NCI-H2227 (cell line): ENCODE data around the gene DAB2IP.

ENCODE experiments used
- DNase-seq: peaks from one replicate; lab custom pipeline; 2025; ENCODE audit not compliant: unreplicated experiment; lab: John Stamatoyannopoulos, UW

Gene DAB2IP

DNA sequence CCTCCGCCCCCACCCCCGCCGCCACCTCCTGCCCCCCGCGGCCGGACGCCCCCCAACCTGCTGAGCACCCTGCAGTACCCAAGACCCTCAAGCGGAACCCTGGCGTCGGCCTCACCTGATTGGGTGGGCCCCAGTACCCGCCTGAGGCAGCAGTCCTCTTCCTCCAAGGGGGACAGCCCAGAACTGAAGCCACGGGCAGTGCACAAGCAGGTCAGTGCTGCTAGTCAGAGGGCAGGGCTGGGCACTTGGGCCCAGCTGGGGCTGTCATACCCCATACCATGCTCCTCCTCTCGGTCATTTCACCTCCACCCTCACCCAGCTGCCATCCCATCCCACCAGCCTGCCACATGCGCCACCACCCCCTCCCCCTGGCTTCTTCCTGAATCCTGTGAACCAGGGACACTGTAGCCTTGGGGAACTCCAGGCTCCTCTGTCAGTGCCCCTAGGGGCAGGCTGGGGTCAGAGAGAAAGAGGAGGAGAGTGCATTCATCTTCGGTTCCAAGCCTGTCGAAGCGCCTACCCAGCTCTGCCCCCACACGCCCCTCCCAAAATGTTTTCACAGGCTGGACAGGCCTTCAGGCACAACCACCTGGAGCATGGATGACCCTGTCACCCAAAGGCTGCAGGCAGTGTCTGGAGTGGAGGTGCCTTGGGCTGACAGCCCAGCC lies 122.0 kb downstream of the DAB2IP start:
- DNase-seq = no peak

DNA sequence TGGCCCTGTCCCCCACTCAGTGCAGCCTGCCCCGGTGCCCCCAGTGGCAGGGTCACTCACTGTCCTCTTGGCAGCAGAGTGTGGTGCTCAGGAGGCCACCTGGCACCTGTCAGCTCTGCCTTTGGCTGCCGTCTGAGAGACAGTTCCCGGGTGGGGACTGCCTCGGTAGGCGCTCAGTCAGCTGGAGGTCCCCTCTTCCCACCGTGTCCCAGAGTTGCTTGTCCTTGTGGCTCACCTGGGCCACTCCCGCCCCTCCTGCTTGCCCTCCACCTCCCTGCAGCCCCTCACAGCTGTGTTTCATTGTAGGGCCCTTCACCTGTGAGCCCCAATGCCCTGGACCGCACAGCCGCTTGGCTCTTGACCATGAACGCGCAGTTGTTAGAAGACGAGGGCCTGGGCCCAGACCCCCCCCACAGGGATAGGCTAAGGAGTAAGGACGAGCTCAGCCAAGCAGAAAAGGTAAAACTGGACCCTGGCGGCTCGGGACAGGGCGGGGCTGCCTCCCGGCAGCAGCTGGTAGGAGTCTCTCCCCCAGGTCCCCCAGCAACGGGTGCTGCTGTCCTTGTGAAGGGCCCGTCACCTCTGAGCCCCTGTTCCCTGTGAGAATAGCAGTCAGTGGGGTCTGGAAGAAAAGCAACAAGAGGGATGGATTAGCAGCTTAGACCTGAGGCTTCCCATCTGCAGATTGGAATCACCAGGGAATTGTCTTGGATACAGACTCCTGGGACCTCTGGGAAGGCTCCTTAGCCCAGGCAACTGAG lies 122.7 kb downstream of the DAB2IP start:
- no peak for DNase-seq

DNA sequence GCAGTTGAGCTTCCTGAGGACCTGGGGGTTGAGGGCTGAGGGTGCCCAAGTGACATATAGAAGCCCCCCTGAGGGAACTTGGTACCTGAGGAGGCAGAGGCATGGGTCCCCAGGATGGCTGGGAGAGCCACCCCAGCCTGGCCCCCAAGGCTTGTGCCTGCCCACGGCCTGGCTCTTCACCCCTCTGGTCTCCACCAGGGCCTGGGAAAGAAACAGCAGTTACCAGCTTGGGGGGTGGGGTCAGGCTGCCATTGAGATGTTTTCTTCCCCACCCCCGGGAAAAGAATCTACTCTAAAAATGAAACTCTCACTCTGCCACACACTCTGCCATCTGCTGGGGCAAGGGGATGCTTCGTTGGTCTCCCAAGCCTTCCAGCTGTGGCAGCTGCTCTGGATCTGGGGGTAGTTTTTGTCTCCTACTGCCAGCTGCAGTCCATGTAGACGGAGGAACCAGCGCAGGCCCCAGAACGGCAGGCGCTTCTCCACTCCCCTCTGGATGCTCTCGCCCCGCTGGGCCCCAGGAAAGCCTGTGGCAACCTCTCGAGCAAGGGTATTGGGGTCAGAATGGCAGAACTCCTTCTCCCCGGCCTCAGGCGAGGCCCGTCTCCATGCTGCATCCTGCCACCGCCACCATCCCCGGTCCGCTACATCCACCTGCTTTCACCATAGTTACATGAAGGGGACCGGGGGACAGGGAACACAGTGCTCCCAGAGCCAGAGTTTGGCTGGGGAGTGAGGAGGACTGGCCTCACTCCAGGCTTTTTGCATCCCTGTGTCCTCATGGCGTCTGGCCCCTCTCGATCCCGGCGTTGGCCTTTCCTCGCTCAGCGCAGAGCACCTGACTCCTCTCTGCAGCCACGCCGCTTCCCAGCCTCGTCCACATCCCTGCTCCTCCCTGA lies 123.5 kb downstream of the DAB2IP start:
- DNase-seq = no peak

DNA sequence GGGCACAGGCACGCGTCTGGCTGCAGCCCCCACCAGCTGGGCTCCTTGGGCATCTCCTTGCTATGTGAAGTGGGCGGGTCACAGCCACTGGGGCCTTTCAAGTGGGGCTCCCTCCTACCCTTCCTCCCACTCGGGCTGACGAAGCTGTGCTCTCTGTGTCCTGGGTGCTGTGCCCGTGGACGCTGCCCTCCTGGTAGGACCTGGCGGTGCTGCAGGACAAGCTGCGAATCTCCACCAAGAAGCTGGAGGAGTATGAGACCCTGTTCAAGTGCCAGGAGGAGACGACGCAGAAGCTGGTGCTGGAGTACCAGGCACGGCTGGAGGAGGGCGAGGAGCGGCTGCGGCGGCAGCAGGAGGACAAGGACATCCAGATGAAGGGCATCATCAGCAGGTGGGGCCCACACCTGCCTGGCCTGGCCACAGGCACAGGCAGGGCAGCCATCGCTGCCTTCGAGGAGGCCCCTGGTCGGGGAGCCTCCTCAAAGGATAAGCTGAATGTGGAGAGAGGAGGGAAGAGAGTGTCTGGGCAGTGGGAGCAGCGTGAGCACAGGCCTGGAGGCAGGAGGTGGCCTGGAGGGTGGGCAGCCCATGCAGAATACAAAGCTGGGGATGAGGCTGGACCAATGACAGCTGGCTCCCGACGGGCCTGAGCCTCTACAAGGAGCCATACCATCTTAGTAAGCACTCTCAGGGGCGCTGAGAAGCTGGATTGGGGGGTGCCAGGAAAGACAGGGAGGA lies 124.7 kb downstream of the DAB2IP start:
- DNase-seq = no peak

DNA sequence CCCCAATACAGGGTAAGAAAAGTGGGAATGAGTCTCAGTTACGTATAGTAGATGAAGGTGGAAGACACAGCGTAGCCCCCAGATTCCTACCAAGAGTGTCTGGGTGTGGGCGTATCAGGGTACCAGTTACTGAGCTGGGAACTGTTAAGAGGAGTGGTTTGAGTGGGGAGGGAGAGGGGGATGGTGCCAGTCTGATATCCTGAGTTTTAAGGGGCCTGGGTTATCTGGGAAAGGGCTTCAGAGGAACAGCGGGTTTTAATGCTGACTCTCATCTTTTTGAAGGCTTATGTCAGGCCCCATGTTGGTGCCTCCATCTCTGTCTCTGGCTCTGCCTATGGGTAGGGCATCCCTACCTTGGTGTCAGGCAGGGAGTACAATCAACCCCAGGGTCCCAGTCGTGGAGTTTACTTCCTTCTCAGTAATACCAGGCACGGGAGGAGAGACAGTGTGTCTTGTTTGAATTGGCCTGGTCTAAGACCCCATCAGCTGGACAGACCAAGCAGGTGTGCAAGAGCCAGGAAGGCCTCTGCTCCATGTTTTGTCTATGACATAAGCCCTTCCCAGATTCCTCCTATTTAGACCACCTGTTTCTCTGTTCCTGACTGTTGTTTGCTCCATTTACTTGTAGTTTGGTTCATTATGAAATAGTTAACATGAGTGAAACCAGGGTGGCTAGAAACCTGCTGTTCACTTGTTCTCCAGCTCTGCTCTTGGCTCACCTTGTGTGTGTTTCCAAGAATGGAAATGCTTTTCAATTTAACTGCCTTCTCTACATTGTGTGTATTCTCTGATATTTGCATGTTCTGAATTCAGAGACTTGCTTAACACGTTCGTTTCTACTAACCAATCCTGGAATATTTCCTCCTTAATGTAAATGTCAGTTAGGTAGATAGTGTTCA lies 125.6 kb downstream of the DAB2IP start:
- no peak for DNase-seq

DNA sequence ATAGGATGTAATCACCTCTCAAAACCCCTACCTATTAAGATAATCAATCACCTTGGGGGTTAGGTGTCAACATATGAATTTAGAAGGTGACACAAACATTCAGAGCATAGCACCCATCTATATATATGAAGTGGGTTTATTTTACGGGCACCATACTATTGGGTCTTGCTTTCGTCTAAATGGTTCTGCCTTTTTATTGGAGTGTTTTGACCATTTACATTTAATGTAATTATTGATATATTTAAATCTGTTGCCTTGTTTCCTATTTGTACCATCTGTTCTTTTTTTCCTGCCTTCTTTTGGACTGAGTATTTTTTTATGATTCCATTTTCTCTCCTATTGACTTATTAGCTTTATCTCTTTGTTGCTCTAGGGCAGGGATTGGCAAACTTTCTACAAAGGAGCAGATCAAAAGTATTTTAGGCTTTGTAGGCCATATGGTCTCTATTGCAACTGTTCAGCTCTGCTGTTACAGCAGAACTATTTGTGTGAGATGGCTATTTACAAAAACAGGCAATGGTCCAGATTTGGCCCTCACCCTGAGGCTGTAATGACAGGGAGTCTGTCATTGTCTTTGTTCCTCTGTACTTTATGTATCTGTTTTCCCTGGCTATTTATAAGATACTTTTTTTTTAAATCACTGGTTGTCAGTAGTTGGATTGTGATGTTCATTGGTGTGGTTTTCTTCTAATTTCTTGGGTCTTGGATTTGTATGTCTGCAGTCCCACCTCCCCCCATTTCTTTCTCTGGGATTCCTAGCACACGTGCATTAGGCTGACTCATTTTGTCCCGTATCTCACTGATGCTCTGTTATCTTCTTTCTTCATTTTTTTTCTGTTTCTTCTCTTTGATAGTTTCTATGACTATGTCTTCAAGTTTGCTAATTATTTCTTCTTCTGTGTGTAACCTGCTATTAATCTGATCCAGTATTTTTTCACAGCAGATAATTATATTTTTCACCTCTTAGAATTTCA lies 127.1 kb downstream of the DAB2IP start:
- no peak for DNase-seq

DNA sequence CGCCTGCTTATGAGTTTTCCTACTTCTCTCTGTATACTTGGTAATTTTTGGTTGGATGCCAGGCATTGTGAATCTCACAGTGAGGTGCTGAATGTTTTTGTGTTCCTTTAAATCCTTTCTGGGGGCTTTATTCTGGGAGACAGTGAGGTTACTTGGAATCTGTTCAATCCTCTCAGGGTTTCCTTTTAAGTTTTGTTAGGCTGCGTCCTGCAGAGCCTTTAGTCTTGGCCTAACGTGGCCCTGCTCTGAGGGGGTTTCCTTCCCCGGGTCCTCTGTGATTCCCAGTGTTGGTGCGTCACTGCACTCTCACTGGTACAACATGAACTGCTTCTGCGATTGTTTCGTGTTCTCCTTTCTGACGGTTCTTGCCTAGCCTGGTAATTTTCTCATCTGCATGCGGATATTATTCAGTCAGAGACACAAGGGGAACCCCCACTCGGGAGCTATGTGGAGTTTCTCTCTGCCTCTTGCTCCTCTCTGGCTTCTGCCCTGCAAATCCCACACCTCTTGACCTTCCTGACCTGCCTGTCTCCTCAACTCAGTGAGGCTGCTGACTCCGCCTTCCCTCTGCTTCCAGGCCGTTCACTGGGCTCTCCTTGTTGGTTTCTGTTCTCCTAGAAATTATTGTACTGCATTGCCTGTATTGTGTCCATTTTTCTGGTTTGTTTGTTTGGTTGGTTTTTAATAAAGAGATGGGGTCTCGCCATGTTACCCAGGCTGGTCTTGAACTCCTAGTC lies 128.1 kb downstream of the DAB2IP start:
- no peak for DNase-seq

DNA sequence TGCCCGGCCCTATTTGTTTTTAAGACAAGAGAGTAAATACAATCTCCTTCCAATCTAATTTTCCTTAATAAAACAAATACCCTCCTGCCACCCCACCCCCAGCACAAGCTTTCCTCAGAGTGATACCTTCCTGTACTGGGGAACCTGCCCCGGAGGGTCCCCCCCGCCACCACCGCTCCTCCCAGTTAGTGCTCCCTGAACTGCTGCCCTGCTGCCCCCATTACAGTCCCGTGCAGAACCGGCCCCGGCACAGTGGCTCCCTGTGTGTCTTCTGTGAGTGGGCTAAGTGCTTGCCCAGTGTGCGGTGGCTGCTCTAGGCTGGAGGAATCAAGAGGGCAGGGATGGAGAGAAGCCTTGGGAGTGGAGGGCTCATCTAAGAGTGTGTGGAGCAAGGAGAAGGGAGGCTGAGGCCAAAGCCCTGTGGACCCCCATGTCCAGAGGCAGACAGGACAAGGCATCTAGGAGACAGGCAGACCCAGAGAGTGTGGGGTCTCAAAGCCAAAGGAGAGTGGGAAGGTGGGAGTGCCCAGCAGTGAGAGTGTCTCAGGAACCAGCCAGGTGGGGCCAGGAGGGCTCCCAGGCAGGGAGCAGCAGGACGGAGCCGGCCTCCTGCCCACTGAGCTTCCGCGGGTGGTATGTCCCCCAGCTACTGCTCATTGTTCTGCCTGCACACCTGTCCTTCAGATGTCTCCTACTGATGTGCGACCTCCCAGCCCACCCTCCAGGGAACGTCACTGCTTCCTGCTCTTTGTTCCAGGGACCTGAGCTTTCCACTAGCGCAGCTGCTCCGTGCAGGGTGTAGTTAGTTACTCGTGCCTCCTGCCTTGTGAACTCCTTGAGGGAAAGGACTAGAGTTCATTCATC lies 129.0 kb downstream of the DAB2IP start:
- no peak for DNase-seq

DNA sequence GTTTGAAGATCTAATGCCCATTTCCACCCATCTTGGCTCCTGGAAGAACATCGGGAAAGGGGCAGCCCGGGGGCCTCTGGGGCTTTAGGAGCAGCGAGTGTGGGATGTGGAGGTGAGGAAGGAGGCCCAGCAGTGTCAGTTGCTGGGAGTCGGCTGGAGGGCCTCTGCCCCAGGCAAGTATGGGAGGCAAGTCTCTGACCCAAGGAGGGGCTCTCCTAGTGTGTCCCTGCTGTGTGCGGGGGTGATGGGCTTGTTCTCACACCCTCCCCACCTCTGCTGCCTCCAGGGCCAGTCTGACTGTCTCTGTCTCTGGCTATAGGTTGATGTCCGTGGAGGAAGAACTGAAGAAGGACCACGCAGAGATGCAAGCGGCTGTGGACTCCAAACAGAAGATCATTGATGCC lies 129.7 kb downstream of the DAB2IP start:
- no peak for DNase-seq

DNA sequence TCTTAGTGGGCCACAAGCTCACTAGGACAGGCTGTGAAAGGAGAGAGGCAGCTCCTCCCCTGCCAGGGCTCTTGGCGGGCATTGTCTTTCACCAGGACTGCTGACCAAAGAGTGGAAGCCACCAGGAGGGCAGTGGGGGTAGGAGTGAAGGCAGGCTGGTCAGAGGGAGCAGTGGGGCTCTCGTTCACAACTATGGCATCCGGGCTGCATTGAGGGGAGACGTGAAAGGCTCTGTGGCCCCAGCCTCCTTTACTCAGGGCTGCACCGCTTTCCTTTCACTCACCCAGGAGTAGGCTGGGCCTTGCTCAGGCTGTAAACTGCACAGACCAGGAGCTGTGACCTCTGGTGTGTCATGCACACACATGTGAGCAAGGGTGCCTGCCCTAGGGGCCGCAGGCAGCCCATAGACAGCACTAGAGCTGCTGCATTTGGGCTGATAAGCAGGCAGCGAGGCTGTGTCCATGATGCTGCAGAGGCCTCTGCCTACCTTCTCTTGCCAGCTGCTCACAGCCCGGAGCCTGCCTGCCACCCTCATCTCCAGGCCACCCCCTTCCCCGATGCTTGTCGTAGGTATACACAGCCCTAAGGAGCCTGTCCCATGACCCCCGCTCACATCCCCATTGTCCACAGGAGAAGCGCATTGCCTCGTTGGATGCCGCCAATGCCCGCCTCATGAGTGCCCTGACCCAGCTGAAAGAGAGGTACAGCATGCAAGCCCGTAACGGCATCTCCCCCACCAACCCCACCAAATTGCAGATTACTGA lies 130.4 kb downstream of the DAB2IP start:
- DNase-seq = no peak

DNA sequence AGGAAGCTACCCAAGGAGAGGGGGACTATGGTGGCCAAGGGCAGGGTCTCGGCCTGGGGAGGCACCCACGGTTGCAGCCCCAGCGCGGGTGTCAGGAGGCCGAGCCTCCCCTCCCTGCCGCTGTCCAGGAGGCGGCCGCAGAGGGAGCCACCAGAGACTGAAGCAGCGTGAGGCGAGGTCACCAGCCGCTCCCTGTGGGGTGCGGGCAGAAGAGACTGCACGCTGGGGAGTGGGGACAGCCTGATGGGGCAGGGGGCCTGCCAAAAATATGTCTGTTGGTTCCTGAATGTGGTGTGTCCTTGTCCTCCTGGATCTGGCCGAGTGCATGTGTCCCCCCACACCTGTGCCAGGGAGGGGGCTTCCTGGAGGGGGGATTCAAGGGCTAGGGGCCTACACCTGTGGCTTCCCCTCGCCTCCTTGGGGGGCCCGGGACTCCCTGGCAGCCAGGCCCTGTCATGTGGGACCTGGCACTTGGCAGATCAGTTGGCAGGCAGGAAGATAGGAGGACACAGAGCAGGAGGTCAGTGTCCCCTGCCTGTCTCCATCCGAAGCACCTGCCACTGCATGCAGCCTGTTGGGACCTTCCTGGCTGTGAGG lies 131.2 kb downstream of the DAB2IP start:
- no peak for DNase-seq

DNA sequence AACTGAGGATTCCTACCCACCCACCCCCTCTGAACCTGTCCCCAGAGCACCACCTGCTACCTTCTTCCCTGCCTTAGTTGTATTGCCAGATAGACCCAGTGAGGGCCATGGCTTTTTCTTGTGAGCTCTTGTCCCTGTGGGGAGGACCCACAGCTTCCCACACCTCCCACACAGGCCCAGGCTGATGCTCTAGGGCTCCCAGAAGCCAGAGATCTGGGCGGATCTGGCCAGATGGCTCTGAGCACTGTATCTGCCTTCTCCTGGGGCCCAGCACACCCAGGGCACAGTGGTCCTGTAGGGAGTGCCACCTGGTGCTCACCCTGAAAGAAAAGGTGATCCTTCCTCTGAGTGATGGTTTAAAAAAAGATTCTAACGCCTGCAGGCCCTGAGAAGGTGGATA lies 131.7 kb downstream of the DAB2IP start:
- DNase-seq = no peak

DNA sequence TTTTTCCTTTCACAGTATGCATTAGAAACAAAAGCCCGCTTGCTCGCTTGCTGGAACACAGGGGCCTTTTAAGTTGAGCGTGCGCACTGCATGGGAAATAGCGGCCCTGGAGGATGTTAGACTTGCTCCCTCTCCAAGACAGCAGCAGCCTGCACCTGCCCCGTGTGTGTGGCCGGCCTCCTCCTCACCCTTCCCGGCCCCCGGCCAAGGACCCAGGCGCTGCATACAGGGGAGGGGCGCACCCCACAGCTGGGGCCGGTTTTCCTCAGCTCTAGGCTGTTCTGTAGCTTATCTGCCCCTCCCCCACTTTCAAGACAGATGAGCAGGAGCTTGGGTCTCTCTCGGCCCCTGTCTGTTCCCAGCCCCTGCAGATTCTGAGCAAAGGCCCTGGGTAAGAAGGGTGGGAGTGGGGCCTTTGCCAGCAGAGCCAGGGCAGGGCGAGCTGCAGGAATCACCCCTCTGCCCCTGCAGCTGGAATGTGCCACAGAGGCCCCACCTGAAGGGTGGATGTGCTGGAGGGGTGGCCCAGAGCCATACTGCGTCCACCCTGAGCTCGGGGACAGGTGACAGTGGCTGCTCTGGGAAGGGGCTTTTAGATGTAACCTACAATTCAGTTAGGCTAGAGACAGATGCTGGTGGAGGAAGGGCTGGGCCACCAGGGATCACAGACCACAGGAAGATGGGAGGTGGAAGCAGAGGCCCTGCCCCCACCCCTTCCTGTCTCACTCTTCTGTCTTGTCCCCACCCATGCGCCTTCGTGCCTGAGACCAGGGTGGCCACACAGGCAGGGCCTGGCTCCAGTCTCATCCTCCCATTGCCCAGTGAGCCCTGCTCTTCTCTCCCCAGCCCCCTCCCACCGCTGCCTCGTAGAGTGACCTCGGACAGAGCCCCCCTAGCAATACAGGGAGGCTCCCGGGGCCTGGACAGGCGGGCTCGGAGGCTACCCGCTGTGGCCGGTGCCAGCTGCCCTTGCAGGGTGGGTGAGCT lies 132.4 kb downstream of the DAB2IP start:
- DNase-seq = peak; percentile 60

DNA sequence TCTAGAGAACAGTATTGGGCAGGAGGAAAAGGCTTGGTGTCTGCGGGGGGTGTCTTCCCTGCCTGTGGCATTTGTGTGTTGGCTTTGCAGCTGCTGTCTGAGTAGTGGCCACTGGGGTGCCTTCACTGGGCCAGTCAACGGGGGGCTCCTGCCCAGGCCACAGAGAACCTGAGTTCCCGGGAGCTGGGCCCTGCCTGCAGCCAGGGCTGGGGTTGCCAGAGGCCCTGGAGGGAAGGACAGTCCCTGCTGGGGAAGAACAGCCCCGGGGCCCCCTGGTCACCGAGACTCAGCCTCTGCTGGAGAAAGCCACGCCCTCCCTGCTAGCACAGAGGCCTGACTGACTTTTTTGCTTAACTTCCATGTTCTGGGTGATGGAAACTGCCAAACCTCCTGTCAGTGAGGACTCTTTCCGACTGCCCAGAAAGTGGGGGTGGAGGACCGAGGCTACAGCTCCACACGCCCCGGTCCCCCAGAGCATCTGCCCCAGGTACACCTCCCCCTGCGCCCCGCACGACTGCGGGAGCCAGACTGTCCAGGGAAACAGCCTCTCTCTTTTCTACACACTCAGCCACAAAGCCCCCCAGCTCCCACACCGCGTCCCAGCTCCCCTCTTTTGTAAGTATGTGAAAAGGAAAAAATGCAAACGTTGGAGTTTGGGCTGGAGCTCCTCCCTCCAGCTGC lies 133.4 kb downstream of the DAB2IP start:
- DNase-seq = no peak
